ENCODE measurements around the gene GLB1L2.

GRCh38 chr11:134413043-134413825 lies 81.4 kb downstream of the GLB1L2 start:
- TF ChIP-seq POLR2A (IDR thresholded peaks at IDR 0.05), result no peak
- TF ChIP-seq, protein P1, sequence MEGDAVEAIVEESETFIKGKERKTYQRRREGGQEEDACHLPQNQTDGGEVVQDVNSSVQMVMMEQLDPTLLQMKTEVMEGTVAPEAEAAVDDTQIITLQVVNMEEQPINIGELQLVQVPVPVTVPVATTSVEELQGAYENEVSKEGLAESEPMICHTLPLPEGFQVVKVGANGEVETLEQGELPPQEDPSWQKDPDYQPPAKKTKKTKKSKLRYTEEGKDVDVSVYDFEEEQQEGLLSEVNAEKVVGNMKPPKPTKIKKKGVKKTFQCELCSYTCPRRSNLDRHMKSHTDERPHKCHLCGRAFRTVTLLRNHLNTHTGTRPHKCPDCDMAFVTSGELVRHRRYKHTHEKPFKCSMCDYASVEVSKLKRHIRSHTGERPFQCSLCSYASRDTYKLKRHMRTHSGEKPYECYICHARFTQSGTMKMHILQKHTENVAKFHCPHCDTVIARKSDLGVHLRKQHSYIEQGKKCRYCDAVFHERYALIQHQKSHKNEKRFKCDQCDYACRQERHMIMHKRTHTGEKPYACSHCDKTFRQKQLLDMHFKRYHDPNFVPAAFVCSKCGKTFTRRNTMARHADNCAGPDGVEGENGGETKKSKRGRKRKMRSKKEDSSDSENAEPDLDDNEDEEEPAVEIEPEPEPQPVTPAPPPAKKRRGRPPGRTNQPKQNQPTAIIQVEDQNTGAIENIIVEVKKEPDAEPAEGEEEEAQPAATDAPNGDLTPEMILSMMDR (IDR thresholded peaks at IDR 0.05), result no peak
- no peak for TF ChIP-seq EP300 (IDR thresholded peaks at IDR 0.05)
- no peak for TF ChIP-seq POLR2AphosphoS5 (IDR thresholded peaks at IDR 0.05)

All from upper lobe of left lung (tissue), 4 donors.